ENCODE data around the gene KCNIP3.

DNA sequence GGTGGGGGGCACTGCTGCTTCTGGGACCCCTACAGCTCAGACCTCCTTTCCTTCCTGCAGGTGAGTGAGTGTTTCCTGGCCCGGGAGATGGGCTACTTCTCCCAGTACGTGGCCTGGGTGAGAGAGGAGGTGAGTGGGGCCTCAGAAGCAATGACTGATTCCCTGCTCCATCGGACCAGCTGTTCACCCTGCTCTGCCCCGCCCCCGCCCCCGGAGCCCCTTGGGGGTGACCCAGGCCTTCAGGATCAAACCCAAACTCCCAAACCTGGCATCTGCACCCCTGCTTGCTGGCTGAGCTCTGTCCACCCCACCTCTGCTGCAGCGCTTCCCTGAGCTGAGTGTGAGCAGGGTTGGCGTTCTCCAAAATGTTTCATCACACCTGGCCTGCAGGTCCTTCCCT, 9.8 kb upstream of the KCNIP3 start:
- TF ChIP-seq, protein P1, sequence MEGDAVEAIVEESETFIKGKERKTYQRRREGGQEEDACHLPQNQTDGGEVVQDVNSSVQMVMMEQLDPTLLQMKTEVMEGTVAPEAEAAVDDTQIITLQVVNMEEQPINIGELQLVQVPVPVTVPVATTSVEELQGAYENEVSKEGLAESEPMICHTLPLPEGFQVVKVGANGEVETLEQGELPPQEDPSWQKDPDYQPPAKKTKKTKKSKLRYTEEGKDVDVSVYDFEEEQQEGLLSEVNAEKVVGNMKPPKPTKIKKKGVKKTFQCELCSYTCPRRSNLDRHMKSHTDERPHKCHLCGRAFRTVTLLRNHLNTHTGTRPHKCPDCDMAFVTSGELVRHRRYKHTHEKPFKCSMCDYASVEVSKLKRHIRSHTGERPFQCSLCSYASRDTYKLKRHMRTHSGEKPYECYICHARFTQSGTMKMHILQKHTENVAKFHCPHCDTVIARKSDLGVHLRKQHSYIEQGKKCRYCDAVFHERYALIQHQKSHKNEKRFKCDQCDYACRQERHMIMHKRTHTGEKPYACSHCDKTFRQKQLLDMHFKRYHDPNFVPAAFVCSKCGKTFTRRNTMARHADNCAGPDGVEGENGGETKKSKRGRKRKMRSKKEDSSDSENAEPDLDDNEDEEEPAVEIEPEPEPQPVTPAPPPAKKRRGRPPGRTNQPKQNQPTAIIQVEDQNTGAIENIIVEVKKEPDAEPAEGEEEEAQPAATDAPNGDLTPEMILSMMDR (IDR thresholded peaks at IDR 0.05; ENCODE audit: insufficient read depth, low read length), result no peak
- TF ChIP-seq POLR2AphosphoS5 (IDR thresholded peaks at IDR 0.05; ENCODE audit: low read depth) (no peak), GABPA (IDR thresholded peaks at IDR 0.05; ENCODE audit: low read depth) (no peak), SPI1 (IDR thresholded peaks at IDR 0.05; ENCODE audit: borderline replicate concordance, low read depth) (no peak)
- TF ChIP-seq, protein P2, sequence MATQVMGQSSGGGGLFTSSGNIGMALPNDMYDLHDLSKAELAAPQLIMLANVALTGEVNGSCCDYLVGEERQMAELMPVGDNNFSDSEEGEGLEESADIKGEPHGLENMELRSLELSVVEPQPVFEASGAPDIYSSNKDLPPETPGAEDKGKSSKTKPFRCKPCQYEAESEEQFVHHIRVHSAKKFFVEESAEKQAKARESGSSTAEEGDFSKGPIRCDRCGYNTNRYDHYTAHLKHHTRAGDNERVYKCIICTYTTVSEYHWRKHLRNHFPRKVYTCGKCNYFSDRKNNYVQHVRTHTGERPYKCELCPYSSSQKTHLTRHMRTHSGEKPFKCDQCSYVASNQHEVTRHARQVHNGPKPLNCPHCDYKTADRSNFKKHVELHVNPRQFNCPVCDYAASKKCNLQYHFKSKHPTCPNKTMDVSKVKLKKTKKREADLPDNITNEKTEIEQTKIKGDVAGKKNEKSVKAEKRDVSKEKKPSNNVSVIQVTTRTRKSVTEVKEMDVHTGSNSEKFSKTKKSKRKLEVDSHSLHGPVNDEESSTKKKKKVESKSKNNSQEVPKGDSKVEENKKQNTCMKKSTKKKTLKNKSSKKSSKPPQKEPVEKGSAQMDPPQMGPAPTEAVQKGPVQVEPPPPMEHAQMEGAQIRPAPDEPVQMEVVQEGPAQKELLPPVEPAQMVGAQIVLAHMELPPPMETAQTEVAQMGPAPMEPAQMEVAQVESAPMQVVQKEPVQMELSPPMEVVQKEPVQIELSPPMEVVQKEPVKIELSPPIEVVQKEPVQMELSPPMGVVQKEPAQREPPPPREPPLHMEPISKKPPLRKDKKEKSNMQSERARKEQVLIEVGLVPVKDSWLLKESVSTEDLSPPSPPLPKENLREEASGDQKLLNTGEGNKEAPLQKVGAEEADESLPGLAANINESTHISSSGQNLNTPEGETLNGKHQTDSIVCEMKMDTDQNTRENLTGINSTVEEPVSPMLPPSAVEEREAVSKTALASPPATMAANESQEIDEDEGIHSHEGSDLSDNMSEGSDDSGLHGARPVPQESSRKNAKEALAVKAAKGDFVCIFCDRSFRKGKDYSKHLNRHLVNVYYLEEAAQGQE (IDR thresholded peaks at IDR 0.05; ENCODE audit: insufficient replicate concordance, low read depth), result no peak
